Nephron (organoid): ENCODE data around the gene RANBP17.

Experiments used
- H3K27ac Mint-ChIP-seq, 3 experiments: 2 replicates each; pipeline ENCODE4 v1.8.0; 2020; ENCODE audit warnings: mixed read lengths in 3 of 3, mild to moderate bottlenecking in 2 of 3, moderate library complexity in 1 of 3
- H3K27me3 Mint-ChIP-seq: 2 replicates; pipeline ENCODE4 v1.8.0; 2021; ENCODE audit warnings: low read depth, mild to moderate bottlenecking, moderate library complexity, mixed read lengths
- H3K36me3 Mint-ChIP-seq: 2 replicates; pipeline ENCODE4 v1.8.0; 2020; ENCODE audit warnings: low read depth, mixed read lengths
- H3K4me1 Mint-ChIP-seq: 2 replicates; pipeline ENCODE4 v1.8.0; 2020; ENCODE audit warnings: mixed read lengths
- H3K4me3 Mint-ChIP-seq, 3 experiments: 2 replicates each; pipeline ENCODE4 v1.8.0; 2020; ENCODE audit warnings: mild to moderate bottlenecking in 3 of 3, mixed read lengths in 3 of 3, moderate library complexity in 2 of 3
- H3K9me3 Mint-ChIP-seq: 2 replicates; pipeline ENCODE4 v1.8.0; 2020; ENCODE audit warnings: mixed read lengths
- TF ChIP-seq, protein P1 (sequence below), 3 experiments: fragments of 200-600 bp; sonication (generic); IDR thresholded peaks; one replicate each; pipeline ENCODE4 v1.5.0; 2021; ENCODE audit warnings: antibody characterized with exemption in 3 of 3; ENCODE audit not compliant: unreplicated experiment in 3 of 3

The RANBP17 gene

DNA sequence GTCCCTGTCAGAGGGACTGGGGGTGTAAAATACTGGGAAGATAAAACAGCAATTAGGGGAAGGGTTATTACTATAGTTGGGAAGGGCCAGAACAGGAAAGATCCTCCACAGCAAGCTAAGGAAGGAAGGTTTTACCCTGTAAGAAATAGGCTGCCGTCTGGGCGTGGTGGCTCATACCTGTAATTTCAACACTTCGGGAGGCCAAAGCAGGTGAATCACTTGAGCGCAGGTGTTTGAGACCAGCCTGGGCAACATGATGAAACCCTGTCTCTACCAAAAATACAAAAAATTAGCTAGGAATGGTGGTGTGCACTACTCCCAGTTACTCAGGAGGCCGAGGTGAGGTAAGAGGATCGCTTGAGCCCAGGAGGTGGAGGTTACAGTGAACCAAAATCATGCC, 282.1 kb downstream of the RANBP17 start:
- Mint-ChIP-seq H3K4me3 (no peak overlapping the region), H3K27me3 (no peaks in the 10 kb centered on the region), H3K4me1 (no peaks in the 10 kb centered on the region), H3K27ac (no peak overlapping the region), H3K9me3 (no peaks in the 10 kb centered on the region), H3K36me3 (no peaks in the 10 kb centered on the region)
- TF ChIP-seq, protein P1, sequence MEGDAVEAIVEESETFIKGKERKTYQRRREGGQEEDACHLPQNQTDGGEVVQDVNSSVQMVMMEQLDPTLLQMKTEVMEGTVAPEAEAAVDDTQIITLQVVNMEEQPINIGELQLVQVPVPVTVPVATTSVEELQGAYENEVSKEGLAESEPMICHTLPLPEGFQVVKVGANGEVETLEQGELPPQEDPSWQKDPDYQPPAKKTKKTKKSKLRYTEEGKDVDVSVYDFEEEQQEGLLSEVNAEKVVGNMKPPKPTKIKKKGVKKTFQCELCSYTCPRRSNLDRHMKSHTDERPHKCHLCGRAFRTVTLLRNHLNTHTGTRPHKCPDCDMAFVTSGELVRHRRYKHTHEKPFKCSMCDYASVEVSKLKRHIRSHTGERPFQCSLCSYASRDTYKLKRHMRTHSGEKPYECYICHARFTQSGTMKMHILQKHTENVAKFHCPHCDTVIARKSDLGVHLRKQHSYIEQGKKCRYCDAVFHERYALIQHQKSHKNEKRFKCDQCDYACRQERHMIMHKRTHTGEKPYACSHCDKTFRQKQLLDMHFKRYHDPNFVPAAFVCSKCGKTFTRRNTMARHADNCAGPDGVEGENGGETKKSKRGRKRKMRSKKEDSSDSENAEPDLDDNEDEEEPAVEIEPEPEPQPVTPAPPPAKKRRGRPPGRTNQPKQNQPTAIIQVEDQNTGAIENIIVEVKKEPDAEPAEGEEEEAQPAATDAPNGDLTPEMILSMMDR (IDR thresholded peaks at IDR 0.05; ENCODE audit: unreplicated experiment in 3 of 3), result no peak

DNA sequence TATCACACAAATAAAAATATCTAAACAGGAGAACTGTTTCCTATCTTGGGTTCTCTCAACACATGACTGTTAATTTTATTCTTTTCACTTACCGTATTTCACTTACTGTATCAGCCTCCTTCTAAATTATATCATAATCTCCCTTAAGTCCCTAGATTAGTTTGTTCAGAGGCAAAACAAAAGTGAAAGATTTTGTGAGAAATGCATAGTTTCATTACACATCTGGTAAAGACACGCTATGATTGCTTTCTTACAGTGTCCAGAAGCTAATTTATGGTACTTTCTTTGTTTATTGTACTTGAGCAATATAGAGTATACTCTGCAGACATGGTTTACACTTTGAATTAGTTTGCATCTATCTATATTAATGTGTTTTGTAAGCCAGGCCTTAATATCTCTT, 287.5 kb downstream of the RANBP17 start:
- no peaks in the 10 kb centered on the region for H3K9me3 Mint-ChIP-seq
- no peaks in the 10 kb centered on the region for H3K36me3 Mint-ChIP-seq
- no peak overlapping the region for H3K4me3 Mint-ChIP-seq
- TF ChIP-seq, protein P1 (IDR thresholded peaks at IDR 0.05; ENCODE audit: unreplicated experiment in 3 of 3), result no peak
- H3K4me1 Mint-ChIP-seq, result no peaks in the 10 kb centered on the region
- no peak overlapping the region for H3K27ac Mint-ChIP-seq
- no peaks in the 10 kb centered on the region for H3K27me3 Mint-ChIP-seq

DNA sequence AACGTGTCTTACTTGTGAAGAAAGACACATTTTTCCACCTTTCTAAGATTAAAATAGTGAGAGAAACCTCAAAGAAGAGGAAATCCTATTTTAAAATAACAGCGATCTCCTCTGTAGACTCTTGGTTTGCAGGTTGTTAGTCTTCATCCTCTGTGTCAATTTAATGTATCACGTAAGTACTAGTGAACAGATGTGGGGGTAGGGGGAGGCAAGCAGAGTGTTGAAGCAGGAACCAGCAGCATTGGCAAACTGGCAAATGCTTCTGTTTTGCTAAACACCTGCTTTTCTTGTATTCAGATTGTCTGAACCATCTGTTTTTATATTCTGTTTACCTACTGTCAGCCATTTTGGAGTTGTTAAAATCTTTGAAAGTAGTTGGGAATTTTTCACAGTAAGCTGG, 288.0 kb downstream of the RANBP17 start:
- TF ChIP-seq, protein P1 (IDR thresholded peaks at IDR 0.05; ENCODE audit: unreplicated experiment in 3 of 3), result no peak
- no peak overlapping the region for H3K4me3 Mint-ChIP-seq
- no peaks in the 10 kb centered on the region for H3K27me3 Mint-ChIP-seq

DNA sequence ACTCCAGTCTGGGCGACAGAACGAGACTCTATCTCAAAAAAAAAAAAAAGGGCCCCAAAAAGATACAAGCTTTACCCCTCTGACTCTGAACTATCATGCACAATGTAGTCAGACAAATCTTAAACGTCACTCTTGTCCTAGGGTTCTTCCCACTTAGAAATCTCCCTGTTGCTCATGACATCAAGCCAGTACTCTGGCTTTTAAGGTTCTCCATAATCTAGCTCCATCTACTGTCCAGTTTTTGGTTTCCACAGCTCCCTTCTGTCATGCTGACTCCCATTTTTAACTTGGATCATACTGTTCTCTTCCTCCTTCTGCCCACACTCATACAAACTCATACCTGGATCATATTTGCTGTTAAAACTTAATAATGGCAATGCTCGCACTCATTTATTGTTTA, 290.6 kb downstream of the RANBP17 start:
- no peak overlapping the region for H3K4me3 Mint-ChIP-seq
- H3K4me1 Mint-ChIP-seq, result no peaks in the 10 kb centered on the region
- H3K27ac Mint-ChIP-seq, result no peak overlapping the region
- TF ChIP-seq, protein P1 (IDR thresholded peaks at IDR 0.05; ENCODE audit: unreplicated experiment in 3 of 3), result no peak
- H3K27me3 Mint-ChIP-seq, result no peaks in the 10 kb centered on the region
- no peaks in the 10 kb centered on the region for H3K36me3 Mint-ChIP-seq
- H3K9me3 Mint-ChIP-seq, result no peaks in the 10 kb centered on the region

More for the DNA sequence above, 288.0 kb downstream of the RANBP17 start:
- H3K27ac Mint-ChIP-seq, result no peak overlapping the region
- H3K9me3 Mint-ChIP-seq, result no peaks in the 10 kb centered on the region
- H3K4me1 Mint-ChIP-seq, result no peaks in the 10 kb centered on the region
- H3K36me3 Mint-ChIP-seq, result no peaks in the 10 kb centered on the region

DNA sequence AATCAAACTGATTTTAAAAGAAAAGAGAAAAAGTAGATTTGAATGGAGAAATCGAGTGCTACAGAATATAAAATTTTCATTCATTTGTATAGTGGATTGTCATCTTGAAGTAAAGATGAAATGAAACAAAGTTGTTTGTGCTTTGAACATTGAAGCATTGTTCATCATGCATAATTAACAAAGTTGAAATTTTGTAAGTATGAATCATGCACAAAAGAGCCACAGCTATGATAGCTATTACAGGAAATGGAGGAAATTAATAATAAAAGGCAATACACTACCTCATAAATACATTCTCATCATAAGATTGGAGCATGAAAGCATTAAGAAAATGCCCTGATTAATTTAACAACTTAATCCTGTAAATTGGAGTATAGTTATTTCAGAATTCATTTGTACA, 293.8 kb downstream of the RANBP17 start:
- TF ChIP-seq, protein P1 (IDR thresholded peaks at IDR 0.05; ENCODE audit: unreplicated experiment in 3 of 3), result no peak
- Mint-ChIP-seq H3K36me3 (no peaks in the 10 kb centered on the region), H3K4me1 (no peaks in the 10 kb centered on the region), H3K27me3 (no peaks in the 10 kb centered on the region), H3K4me3 (no peak overlapping the region), H3K9me3 (no peaks in the 10 kb centered on the region), H3K27ac (no peak overlapping the region)

DNA sequence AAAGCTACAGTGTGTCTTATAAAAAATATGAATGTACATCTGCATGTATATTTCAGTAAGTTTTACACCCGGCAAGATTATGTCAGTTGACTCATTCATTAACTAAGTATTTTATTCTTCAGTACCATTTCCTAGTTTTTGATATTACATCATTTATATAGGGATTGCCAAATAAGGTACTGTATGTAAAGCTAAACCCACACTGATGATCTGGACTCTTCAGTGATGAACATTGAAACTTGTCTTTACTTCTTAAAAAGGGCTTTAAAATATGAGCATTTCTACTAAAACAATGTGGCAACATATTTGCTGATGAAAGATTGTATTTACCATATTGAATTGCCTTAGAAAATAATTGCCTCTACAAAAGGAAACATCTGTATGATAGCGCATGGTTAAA, 295.5 kb downstream of the RANBP17 start:
- TF ChIP-seq, protein P1 (IDR thresholded peaks at IDR 0.05; ENCODE audit: unreplicated experiment in 3 of 3), result no peak
- Mint-ChIP-seq H3K4me1 (no peaks in the 10 kb centered on the region), H3K9me3 (no peaks in the 10 kb centered on the region), H3K4me3 (no peak overlapping the region), H3K36me3 (no peaks in the 10 kb centered on the region), H3K27me3 (no peaks in the 10 kb centered on the region), H3K27ac (no peak overlapping the region)
